Activated T-helper 9 cell treated with anti-CD3 and anti-CD28 coated beads, Interleukin-2, amount 50 U/mL, for 16 hours (primary cell): Measurements from ENCODE around the gene GYS2.
"Not testable (repeated sequence)": the region's sequence is repeated elsewhere in the genome, so short reads cannot be mapped to it uniquely, and the experiment has no call there.

ENCODE experiments used
- DNase-seq: peaks from one replicate; pipeline ENCODE4 v3.0.0-alpha.2; 2020; ENCODE audit warnings: low read depth

GYS2 gene

DNA sequence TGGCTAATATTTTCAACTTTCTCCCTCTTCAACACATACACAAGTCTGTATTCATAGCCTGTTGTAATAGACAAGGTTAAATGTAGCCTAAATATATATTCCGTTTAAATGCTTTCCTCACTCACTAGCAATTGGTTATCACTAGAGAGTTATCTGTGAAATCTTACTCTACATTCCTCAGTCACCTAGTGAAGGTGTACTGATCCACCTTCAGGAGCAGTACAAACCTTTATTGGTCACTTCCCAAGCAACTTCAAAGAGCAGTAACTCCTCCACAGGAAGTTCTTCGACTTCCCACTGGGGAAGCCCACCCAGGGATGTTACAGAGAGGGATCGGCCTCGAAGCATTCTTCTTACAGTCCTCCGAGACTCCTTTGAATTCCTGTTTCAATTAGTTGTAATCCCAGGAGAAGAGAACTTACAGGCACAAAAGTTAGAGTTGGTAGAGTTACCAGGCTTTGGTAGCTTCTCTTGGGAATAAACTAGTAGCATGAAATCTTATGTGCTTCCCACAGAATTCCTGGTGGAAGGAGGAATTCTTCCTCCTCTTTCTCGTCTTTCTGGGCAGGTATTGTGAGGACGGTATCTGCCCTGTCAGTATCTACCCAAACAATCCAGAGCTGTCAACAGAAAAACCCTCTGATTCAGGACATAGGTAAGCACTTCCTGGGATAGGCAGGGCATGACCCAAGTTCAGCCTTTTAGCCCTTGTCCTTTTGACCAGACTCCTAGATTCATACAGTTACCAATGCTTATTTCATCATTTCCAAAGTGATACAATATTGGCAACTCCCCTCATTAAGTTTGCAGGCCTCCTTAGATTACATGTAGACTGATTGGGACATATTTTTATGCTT, at the start of gene GYS2:
Gene GYS2, minus strand, starts transcription at position 603 of the 857 bp plus-strand sequence. Its CDS starts 255 bp downstream, at position 348.
- no peak for DNase-seq

DNA sequence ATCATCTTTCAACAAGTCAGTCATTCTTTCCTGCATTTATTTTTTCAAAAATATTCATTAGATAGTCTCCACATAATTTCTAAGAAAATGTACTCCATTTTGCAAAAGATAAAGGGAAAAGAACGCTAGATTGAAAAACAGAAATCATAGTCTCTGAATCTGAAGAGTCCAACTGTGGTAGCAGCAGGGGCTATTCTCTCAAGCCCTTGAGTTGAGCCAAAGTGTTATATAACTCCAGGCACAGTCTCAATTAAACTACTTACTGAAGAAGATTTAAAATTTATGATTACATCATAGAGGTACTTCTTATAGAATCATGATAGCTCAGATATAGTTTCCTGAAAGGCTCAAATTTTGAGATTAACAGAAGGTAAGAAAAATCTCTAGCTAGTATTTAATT, 47.2 kb upstream of the GYS2 start:
- no peak for DNase-seq

DNA sequence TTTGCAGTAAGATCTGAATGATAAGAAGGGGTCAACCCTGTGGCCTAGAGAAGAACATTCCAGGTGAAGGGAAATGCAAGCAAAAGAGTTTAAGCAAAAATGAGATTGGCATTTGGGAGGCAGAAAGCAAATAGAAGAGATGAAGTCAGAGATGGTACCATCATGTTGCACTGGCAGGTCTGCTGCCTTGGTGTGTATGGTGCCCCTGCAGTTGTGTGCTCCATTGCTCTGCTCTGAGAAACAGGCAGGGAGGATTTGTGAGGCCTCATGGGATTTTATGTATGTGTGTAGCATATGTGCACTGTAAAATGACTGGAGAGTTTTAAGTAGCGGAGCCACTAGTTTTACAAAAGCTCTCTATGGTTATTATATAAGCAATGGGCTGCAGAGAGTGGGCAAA, 46.4 kb upstream of the GYS2 start:
- DNase-seq = no peak

DNA sequence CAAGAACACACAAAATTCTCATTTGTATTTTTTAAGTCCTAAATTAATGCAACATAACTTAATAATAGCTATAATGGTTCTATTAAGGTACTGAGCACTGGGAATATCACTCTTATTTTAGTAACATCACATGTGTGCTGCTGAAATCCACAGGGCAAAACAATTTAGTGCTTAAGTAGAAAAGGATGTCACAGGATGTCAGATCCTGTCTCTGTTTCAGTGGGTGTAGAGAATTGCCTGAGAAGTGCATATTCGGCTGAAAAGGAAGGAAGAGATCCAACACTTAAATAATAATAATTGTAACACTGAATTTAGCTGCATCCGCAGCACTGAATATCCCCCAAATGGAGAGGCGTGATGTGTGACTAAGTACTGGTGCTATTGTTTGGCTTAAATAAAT, 44.4 kb upstream of the GYS2 start:
- no peak for DNase-seq

DNA sequence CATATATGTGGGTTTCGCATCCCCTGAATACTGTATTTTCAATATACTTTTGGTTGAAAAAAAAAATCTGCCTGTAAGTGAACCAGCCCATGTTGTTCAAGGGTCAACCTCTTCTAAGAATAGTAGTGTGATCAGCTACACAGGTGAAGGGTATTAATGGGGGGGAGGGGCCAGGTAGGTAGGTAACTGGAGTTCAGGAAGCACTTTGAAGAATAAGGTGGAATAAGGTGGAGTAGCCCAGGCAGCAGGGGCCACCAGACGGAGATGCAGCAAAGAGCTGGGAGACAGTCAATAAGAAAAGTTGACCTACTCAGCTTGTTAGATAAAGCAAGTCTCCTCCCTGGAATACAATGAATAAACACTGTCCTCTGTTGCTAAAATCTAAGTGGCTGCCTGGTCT, 43.7 kb upstream of the GYS2 start:
- no peak for DNase-seq

DNA sequence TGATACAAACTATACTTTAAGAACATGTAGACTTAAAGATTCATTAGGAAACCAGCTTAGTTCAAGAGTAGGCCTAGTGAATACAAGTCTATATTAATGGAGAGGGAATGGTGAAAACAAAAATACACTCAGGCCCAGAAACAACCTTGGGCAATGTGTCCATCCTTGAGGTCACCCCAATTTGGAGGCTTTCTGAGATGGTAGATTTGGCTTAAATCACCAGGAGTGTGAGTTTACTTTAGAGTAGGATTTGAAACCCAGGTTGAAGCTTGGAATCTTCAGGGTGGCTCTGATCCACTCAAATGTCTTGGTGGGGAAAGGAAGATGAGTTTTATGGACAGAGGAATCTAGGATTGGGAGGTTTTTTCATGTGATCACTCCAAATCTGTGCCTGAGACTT, 42.5 kb upstream of the GYS2 start:
- no peak for DNase-seq

DNA sequence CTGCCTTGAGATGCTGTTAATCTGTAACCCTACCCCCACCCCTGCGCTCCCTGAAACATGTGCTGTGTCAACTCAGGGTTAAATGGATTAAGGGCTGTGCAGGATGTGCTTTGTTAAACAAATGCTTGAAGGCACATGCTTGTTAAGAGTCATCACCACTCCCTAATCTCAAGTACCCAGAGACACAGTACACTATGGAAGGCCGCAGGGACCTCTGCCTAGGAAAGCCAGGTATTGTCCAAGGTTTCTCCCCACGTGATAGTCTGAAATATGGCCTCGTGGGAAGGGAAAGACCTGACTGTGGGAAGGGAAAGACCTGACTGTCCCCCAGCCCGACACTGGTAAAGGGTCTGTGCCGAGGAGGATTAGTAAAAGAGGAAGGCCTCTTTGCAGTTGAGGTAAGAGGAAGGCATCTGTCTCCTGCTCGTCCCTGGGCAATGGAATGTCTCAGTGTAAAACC, 40.4 kb upstream of the GYS2 start:
- not testable (repeated sequence) for DNase-seq

DNA sequence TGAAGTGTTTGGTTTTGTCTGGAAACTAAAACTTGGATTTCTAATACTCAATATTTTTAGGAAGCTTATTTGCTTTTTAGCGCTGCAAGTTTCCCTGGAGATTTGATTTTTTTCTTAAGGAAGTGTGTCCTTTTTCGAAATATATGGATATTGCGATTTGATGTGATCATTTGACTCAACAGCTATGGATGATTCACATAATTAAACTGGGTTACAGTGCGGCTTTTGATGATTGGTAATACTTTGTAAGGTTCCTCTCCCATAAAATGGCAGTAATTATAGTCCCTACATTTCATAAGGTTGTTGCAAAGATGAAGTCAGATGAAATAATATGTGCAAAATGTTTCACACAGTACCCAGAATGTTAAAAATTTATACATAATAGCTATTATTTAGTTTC, 39.9 kb upstream of the GYS2 start:
- no peak for DNase-seq

DNA sequence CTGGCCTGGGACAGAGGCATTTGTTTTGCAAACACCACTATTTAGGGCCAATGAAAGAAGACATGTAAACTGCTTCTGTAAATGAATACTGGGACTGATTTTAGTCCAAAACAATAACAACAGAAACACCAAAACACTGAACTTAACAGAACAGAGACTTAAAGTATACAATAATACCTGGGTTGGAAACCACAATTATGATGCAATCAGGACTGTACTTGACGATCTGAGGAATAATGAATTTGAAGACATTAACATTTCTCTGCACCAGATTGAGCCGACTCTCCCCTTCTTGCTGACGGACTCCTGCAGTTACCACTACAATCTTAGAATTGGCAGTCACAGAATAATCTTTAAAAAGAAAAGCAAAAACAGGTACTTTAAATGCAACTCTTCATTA, 39.1 kb upstream of the GYS2 start:
- no peak for DNase-seq

DNA sequence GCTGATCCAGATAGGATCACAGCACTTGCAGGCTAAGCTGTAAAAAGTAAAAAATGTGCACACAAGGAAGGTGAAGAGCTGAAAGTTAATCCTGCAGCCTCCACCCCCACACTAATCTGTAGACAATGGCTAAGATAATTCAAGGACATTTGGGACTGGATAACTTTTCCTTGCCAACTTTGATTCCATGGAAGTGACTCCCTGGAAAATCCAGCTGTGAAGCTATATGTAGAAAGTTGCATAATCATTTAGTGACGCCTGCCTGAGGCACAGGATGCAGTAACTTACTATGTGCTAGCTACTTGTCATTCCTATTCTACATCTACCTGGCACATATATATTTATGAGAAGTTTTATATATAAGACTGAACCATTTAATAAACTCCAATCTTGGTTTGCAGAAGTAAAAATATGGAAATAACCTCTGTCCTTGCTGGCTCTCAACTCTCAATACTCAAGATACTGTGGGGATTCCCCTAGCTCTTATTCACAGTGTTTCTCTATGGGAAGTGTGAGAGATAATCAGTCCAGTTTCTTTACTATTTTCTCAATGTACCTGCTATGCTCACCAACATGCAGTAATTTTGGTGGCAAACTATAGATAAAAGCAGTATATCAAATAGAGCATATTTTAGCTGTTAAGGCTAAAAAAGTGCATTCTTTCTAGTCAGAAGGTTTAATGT, 38.2 kb upstream of the GYS2 start:
- no peak for DNase-seq

DNA sequence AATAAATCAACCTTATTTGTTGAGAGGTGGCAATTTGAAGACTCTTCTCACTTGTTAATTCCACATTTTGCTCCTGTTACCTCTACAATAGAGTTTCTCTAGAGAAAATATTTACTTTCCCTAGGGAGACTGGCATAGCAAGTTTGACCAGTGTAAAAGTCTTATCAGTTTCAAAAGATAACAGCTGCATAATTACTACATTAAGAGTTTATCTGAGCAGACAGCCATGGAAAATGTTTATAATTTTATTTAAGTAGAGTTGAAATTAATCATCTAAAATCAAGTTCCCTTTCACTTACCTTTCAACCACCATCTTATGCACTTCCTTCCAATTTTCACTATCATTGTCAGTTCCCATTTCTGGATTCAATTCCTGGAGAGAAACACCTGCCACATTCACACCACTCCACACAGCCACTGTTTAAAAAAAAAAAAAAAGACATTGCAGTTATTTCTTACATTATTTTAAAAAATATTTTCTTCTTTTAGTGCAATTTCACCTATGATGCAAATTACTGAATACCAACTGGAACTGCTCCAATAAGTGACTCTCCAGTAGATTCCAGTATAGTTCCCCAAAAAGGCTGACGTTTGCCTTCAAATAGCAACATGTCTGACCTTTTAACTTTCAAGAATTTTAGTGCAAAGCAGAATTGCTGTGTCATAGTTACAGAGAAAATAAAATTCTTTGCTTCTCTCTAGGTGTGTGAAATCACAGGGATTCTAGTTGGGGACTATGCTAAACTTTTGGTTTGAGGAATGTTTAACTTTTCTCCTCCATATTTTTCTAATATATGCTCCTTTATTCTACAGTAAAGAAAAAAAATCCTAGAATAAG, 33.6 kb upstream of the GYS2 start:
- DNase-seq = no peak

DNA sequence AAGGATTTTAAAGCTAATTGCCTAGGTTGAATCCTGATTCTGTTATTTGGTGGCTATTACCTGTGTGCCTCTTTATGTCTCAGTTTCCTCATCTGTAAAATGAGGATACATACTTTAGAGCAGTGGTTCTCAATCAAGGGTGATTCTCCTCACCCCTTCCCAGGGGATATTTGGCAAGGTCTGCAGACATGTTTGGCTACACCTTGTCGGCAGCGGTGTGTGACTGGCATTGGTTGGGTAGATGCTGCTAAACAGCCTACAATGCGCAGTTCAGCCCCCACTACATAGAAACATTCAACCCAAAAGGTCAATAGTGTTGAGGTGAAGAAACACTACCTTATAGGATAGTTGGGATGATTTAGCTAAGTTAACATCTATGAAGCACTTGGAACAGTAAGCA, 29.6 kb upstream of the GYS2 start:
- DNase-seq = no peak

DNA sequence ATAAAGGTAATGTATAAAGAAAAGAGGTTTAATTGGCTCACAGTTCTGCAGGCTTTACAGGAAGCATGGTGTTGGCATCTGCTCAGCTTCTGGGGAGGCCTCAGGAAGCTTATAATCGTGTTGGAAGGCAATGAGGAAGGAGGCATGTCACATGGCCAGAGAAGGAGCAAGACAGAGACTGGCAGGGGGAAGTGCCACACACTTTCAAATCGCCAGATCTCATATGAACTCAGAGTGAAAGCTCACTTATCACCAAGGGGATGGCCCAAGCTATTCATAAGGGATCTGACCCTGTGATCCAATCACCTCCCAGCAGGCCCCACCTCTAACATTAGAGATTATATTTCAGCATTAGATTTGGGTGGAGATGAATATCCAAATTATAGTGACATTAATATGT, 26.7 kb upstream of the GYS2 start:
- no peak for DNase-seq

DNA sequence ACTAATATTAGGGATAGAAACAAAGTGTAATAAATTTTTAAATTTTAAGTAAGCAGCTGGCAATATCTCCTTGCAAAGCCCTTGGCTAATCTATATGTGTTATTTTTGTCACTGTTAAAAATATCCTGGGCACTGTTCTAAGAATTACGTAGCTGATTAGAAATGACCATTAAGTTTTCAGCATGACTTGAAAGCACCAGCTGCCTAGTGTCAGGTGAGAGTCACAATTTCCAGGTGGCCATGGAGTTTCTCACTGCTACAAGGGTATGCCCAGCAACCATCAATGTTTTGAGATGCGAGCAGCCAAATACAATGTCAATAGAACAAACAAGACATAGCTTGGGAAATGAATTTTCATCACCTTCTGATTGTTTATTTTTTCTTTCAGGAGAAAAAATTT, 23.3 kb upstream of the GYS2 start:
- DNase-seq = no peak

DNA sequence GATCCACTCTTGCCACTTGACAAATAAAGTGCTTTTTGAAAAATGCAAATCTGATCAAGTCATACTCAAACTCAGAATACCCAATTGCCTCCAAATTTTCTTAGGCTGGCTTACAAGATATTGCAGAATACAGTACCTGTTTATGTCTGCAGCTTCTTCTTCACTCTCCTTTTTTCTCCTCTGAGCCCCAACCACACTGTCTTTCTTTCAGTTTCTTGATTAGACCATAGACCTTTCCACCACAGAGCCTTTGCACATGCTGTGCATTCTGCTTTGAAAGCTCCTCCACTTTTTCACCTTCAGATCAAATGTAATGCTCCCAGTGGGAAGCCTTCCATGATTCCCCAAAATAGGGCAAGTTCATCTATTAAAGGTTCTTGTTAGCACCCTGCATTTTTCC, 13.9 kb upstream of the GYS2 start:
- DNase-seq = no peak

DNA sequence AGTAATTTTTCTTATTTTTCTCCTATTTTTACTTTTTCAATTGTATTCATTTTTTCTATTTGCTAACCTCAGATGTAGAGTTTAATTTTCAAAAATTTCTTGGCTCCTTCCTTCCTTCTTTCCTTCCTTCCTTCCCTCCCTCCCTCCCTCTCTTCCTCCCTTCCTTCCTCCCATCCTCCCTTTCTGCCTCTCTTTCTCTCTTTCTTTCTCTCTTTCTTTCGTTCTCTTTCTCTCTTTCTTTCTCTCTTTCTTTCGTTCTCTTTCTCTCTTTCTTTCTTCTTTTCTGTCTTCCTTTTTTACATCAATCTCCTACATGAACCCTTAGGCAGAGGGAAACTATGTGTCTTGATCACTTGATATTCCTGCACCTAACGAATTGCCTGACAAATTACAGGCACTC, 12.4 kb upstream of the GYS2 start:
- no peak for DNase-seq

DNA sequence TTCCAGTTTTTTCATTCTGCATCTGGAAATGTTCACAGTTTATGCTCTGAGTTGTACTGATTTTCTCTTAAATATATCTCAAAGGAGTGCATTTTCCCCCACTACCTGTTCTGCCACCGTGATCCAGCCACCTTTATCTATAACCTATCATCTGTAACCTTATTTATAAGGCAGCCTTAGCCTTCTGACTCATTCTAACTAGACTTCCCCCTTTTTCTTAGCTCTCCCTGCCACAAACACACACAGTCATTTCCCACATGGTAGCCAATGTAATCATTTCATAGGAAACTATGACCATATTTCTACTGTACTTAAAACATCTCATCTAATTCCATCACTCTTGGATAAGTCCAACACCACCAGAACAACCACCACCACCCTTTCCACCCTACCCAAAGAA, 10.8 kb upstream of the GYS2 start:
- no peak for DNase-seq

DNA sequence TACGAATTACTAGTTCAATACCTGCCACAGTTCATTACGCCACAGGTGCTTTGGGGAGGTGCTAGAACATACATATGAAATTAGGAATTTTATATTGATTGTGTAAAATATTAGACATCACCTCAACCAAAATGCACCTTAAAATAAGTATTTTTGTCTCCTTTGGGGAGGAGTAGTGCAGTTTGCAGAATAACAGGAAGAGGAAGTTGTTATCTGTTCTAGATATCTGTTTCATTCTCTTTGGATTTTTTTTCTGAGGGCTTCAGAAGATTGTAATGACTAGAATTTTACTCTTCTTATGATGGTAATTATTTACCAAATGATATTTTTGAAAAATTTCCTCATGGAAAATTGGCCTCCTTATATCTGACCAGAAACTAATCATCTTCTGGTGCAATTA, 9.9 kb upstream of the GYS2 start:
- DNase-seq = no peak

DNA sequence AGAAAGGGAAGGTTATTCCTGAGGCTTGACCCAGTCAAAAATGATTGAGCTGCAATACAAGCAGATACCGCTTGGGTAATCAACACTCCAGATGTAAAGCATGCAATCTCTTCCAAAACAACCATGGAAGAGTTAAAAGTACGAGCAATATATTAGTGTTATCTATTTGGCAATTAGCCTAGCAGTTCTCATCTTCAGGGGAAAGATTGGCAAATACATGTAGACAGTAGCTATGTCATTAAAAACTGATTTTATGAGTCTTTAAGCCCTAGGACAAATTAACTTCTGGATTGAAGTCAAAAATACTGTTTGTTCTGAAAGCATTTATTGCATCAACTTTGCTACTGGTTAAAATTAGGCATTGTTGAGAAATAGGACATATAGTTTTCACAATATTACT, 9.3 kb upstream of the GYS2 start:
- no peak for DNase-seq

DNA sequence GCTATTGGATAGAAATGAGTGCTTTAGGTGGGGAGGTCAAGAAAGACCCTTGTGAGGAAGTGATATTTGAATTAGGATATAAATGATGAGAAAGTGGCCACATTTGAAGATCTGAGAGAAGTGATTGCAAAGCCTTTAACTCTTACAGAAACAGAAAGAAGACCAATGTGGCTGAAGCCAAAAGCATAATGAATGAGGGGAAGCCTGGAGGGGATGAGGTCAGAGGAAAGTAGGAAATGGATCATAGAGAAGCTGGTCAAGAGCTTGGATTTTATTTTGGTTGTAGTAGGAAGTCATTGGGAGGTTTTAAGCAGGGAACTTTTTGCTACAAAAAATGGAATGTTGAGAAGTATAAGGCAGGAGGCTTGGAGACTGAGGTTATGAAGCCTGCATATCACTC, 3.5 kb upstream of the GYS2 start:
- no peak for DNase-seq

DNA sequence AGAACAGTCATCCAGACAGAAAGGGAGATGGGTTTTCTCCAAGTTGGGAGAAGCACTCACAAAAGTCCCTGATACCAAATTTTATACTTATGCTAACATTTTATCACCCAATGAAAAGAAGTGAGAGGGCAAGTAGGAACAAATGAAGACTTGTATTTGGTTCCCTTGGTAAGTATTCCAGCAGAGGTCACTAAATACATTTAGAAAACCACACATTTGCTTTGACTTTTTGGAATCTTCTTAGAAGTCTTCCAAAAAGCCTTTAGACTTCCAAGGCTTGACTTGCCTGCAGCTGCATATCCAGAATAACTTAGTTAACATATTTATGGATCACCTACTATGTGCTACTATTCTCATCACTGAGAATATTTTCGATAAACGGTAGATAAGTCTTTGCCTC, 3.1 kb upstream of the GYS2 start:
- no peak for DNase-seq

DNA sequence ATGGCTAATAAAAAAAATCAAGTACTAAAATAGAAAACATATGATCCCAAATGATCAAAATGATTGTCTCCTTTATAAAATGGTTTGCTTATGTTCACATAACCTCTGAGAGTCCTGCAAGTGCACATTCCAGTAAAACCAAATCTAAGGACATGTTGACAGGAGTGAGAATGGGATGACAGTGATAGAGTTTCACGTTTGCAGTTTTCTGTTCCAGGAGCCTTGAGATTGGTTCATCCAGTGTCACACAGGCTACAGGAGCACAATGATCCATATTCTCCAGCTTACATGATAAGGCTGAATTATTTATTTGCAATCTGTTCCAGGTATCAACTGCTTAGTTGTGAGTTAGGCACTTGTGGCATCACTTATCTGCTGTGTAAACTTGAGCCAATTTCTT, 1.5 kb upstream of the GYS2 start:
- DNase-seq = no peak

DNA sequence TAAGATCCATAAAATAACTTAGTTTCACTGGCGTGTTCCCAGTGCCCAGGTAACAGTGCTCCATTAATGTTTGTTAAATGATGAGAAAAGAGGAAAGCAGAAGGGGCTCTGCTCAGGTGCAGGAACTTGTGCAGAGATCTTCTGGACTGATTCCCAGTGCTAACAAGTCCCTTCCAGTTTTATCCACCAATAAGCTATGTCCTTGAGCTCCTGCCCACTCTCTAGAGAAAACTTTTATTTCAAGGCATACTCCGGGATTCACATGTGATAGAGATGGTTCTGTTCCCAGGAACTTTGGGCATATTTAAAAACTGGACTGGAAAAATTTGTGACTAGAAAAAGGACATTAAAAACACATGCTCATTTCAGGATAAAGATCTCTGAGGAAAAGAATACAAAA, 1.9 kb downstream of the GYS2 start:
- DNase-seq = no peak
